Measurements from ENCODE around the gene JPH4. TPM values are rescaled to one million over a fixed set of nuclear protein-coding genes. Genes with fewer than 3 reads are reported as not detected.

The JPH4 gene
- total RNA-seq, 1 donor from 2014 or later, result 0.22 TPM

GRCh38 chr14:23518709-23519108, 59.9 kb downstream of the JPH4 start:
- intact Hi-C loops (cut with micrococcal nuclease), result no loop called here
- no peak for ATAC-seq
- no peak for DNase-seq

Other genes with a start within 250 kb of the JPH4 start
- gene SLC22A17, start 225.9 kb downstream of the JPH4 start, total RNA-seq, result 10.7 TPM
- 3.3 TPM for gene EFS, start 213.6 kb downstream of the JPH4 start, total RNA-seq
- not detected for gene IL25, start 206.0 kb downstream of the JPH4 start, total RNA-seq
- gene CMTM5, start 201.7 kb downstream of the JPH4 start, total RNA-seq, result not detected
- 4,258 TPM for gene MYH6, start 170.5 kb downstream of the JPH4 start, total RNA-seq
- 12,717 TPM for gene MYH7, start 143.1 kb downstream of the JPH4 start, total RNA-seq
- gene NGDN, start 109.1 kb downstream of the JPH4 start, total RNA-seq, result 18.6 TPM
- gene ZFHX2, start 27.0 kb downstream of the JPH4 start, total RNA-seq, result 1.0 TPM
- 20.2 TPM for gene THTPA, start 22.5 kb downstream of the JPH4 start, total RNA-seq
- 15.5 TPM for gene AP1G2, start 11.0 kb downstream of the JPH4 start, total RNA-seq
- not detected for gene DHRS2, start 57.6 kb upstream of the JPH4 start, total RNA-seq

Data from left ventricle myocardium superior (tissue), 1 donor.